H1 (cell line): Measurements from ENCODE around the gene TAF12. TPM values are rescaled to one million over a fixed set of nuclear protein-coding genes. Genes with fewer than 3 reads are reported as not detected.

Experiments
- polyA plus RNA-seq, 7 experiments: library from polyadenylated mRNA; depleted of rRNA in 3 of 7; stranded (reverse) in 5 of 7; unstranded in 2 of 7; fragments of >200 nt in 5 of 7; fragments of 200-250 nt in 2 of 7; gene quantifications; 1 replicate in 5 of 7; 2 replicates in 1 of 7; 4 replicates in 1 of 7; pipeline versions ENCODE4 v1.2.1 to v1.2.3, GENCODE V29; 2011 to 2013; ENCODE audit warnings: missing spikeins in 2 of 7, mixed read lengths in 2 of 7
- total RNA-seq: library from RNA; stranded (reverse); fragmentation: NEBNext Ultra II Directional; extraction: Animal tissue kit (Norgen Biotek cat#: 25700); gene quantifications from 2 replicates; pipeline ENCODE4 v1.2.1, GENCODE V29; 2021
- TF ChIP-seq, protein P1 (sequence below): fragments of 300-600 bp; sonication (generic); IDR thresholded peaks from 2 replicates; pipeline ENCODE4 v1.7.1; 2012; ENCODE audit warnings: low read length, moderate library complexity, mild to moderate bottlenecking, inconsistent platforms; ENCODE audit not compliant: insufficient replicate concordance

Gene TAF12
- total and polyA plus RNA-seq, 2 of the 8 experiments (the other 6 are each of a cell fraction or from before 2014, with no cell fraction given) = 25.1 to 27.2 TPM

- TF ChIP-seq, protein P1, sequence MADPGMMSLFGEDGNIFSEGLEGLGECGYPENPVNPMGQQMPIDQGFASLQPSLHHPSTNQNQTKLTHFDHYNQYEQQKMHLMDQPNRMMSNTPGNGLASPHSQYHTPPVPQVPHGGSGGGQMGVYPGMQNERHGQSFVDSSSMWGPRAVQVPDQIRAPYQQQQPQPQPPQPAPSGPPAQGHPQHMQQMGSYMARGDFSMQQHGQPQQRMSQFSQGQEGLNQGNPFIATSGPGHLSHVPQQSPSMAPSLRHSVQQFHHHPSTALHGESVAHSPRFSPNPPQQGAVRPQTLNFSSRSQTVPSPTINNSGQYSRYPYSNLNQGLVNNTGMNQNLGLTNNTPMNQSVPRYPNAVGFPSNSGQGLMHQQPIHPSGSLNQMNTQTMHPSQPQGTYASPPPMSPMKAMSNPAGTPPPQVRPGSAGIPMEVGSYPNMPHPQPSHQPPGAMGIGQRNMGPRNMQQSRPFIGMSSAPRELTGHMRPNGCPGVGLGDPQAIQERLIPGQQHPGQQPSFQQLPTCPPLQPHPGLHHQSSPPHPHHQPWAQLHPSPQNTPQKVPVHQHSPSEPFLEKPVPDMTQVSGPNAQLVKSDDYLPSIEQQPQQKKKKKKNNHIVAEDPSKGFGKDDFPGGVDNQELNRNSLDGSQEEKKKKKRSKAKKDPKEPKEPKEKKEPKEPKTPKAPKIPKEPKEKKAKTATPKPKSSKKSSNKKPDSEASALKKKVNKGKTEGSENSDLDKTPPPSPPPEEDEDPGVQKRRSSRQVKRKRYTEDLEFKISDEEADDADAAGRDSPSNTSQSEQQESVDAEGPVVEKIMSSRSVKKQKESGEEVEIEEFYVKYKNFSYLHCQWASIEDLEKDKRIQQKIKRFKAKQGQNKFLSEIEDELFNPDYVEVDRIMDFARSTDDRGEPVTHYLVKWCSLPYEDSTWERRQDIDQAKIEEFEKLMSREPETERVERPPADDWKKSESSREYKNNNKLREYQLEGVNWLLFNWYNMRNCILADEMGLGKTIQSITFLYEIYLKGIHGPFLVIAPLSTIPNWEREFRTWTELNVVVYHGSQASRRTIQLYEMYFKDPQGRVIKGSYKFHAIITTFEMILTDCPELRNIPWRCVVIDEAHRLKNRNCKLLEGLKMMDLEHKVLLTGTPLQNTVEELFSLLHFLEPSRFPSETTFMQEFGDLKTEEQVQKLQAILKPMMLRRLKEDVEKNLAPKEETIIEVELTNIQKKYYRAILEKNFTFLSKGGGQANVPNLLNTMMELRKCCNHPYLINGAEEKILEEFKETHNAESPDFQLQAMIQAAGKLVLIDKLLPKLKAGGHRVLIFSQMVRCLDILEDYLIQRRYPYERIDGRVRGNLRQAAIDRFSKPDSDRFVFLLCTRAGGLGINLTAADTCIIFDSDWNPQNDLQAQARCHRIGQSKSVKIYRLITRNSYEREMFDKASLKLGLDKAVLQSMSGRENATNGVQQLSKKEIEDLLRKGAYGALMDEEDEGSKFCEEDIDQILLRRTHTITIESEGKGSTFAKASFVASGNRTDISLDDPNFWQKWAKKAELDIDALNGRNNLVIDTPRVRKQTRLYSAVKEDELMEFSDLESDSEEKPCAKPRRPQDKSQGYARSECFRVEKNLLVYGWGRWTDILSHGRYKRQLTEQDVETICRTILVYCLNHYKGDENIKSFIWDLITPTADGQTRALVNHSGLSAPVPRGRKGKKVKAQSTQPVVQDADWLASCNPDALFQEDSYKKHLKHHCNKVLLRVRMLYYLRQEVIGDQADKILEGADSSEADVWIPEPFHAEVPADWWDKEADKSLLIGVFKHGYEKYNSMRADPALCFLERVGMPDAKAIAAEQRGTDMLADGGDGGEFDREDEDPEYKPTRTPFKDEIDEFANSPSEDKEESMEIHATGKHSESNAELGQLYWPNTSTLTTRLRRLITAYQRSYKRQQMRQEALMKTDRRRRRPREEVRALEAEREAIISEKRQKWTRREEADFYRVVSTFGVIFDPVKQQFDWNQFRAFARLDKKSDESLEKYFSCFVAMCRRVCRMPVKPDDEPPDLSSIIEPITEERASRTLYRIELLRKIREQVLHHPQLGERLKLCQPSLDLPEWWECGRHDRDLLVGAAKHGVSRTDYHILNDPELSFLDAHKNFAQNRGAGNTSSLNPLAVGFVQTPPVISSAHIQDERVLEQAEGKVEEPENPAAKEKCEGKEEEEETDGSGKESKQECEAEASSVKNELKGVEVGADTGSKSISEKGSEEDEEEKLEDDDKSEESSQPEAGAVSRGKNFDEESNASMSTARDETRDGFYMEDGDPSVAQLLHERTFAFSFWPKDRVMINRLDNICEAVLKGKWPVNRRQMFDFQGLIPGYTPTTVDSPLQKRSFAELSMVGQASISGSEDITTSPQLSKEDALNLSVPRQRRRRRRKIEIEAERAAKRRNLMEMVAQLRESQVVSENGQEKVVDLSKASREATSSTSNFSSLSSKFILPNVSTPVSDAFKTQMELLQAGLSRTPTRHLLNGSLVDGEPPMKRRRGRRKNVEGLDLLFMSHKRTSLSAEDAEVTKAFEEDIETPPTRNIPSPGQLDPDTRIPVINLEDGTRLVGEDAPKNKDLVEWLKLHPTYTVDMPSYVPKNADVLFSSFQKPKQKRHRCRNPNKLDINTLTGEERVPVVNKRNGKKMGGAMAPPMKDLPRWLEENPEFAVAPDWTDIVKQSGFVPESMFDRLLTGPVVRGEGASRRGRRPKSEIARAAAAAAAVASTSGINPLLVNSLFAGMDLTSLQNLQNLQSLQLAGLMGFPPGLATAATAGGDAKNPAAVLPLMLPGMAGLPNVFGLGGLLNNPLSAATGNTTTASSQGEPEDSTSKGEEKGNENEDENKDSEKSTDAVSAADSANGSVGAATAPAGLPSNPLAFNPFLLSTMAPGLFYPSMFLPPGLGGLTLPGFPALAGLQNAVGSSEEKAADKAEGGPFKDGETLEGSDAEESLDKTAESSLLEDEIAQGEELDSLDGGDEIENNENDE = no peak
Observed at GRCh38 chr1:28595412-28596191, 47.3 kb downstream of the TAF12 start (continued).
